GF-D8 (cell line): ENCODE results near the gene TDRD9.

Experiments
- DNase-seq: peaks from one replicate; lab custom pipeline; 2025; lab: John Stamatoyannopoulos, UW

Gene TDRD9

DNA sequence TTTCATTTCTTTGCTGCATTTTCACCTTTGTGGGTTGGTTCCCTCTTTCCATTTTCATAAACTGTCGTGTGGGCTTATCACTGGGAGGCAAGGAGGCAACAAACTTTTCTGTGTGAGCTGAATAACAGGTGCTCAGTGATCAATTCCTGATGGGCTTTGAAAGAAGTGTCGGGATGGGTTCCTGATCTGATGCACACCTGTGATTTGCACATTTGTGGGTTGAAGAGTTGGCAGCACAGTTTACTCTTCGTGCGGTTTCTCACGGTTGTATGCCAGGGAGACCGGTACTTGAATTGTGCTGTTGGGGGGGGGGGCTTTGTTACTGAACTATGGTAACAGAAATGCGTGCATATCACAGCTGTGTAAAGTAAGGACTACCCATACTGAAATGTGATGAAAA is 141.3 kb downstream of the TDRD9 start:
- DNase-seq = no peak

DNA sequence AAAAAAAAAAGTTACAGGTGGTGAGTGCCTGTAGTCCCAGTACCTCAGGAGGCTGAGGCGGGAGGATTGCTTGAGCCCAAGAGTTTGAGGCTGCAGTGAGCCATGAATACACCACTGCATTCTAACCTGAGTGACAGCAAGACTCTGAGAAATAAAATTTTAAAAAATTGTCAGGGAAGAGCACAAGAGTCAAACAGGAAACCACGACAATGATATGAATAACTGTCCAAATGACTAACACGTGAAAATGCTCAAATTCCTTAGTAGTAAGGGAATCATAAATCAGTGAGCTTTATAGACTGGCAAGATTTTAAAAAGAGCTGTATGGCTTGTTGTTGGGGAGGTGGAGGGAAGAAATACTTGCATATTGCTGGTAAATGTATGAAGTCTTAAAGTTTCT is 144.3 kb downstream of the TDRD9 start:
- DNase-seq = no peak

DNA sequence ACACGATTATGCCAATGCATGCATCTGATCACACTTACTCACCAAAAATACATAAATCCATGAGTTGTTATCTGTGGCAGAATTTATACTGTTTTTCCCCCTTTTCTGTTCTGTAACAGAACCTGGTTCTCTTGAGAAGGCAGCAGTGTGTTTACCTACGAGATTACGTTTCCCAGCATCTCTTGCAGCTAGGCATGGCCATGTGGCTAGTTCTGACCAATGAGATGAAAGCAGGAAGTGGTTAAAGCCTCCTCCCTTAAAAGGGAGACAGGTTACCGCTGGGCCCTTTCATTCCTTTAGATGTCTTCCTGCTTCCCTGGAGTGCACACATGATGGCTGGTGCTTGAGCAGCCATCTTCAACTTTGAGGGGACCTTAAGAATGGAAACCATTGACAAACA is 145.5 kb downstream of the TDRD9 start:
- no peak for DNase-seq

DNA sequence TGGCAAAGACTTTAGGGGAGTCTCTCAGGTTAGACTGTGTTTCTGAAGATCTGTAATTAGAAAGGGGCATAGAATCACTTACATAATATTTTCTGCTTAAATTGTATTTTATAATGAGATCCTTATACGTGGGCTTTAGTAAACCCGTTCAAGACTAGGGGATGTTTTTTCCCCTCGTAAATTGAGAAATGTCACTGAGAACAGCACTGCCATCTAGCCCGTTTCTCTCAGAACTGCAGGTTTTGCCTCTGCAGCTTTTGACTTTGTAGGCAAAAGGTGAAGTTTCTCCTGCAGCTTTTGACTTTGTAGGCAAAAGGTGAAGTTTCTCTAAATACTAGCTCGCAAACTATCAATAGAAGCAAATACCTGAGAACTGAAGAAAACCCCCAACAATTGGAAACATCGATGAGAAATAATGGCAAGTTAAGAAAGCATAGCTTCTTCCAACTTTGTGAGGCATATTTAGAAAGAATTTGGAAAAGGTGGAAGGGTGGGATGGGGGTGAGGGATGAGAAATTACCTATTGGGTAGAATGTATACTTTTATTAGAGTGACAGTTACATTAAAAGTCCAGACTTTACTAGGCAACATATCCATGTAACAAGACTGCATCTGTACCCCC is 147.4 kb downstream of the TDRD9 start:
- no peak for DNase-seq

DNA sequence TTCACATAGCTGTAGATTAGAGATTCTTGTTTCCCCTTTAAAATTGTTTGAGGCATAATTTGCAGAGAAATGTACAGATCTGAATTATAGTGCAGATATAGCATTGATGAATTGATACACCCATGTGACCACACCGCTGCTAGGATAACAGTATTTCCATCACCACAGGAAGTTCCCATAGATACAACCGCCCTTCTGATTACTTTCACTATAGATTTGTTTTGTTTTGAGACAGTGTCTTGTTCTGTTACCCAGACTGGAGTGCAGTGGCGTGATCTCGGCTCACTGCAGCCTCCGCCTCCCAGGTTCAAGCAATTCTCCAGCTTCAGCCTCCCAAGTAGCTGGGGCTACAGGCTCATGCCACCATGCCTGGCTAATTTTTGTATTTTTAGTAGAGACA is 148.5 kb downstream of the TDRD9 start:
- no peak for DNase-seq

DNA sequence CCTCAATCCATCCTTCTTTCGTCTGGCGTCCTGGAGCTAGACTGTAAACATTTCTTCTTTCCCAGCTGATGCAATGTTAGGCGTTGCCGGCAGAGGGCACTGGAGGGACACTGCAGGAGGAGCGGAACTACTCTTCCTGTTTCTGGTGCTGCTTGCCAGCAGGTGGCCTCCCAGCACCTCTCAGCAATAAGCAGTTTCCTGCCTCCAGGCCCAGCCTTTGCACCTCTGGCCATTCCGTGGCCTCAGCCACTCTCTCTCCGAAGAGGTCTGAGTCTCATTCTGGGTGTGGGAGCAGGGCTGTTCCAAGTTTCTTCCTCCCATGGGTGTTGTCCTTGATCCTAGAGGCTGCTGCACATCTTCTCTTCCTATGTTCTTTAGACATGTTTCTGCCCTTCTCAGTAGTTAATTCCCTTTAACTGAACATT is 149.8 kb downstream of the TDRD9 start:
- DNase-seq = peak; percentile 34

DNA sequence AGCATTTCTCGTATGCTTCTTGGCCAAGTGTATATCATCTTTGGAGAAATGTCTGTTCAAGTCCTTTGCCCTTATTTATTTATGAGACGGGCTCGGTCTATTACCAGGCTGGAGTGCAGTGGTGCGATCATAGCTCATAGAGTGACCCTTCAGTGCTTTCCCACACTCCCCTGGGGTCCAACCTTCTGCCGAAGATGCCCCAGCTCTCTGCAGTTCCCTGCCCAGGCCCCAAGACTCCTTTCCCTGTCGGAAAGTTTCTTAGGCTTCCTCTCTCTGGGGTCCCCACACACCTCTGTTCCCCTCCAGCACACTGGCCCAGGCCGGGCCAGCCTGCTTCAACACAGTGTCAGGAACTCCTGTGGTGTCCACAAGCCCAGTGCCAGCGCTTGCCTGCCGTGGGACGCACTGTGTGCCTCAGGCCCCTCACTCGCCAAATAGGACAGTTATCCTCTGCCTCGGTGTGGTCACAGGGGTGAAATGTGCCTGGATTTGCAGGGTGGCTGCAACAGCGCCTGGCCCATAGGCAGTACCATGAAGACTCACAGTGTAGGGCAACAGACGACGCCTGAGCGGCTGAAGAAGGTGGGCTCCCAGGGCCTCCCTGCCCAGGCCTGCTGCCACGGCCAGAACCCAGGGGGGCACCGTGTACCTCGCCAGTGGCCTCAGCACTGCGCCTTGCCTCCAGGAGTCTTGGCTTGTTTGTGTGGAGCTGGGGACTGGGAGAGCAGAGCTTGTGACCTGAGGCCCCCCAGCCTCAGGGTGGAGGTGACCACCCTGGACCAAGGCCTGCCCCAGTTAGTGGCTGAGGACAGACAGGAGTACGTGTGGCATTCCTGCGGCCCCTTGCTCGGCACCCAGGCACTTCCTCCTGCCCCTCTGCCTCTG is 152.4 kb downstream of the TDRD9 start:
- no peak for DNase-seq

DNA sequence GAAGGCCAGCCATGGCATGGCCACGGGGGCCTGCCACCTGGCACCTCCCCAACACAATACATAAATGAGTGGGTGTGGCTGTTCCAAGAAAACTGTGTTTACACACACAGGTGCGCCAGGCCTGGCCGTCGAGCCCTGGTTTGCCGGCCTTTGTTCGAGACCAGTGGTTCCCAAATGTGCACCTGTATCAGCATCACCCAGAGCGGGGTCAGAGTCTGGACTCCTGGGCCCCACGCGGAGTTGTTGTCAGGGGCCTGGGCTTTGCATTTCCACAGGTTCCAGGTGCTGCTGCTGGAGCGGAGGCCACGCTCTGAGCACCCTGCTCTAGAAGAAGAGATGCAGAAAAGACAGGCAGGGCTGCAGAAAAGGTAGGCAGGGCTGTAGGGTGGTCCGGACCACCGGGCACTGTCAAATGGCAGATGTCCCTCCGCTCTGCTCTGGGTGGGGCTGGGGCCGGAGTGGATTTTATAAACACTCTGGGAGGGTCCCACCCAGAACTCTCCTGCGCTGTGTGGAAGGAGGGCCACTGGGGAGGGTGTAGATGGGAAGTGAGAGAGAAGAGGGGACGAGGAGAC is 153.1 kb downstream of the TDRD9 start:
- no peak for DNase-seq

DNA sequence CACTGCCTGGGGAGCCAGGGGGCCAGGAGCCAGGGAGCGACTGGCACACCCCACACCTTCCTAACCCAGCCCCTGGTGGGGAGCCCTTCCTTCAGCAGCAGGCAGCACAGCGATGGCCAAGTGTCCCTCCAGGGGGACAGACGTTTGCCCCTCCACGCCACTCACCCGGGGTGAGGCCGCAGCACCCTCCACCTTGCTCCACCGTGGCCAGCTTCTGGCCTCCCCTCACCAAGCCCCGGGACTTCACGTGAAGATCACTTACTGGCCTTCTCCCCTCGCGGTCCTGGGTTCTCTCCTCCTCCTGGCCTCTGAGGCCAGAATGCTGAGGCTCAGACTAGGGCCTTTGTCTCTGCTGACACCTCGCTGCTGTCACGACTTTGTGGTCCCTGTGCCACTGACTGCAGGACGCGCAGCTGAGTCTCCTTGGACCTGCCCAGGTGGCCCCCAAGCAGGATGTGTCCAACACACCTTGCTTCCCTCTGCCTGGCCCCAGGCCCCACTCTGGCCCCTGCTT is 153.8 kb downstream of the TDRD9 start:
- DNase-seq = no peak

DNA sequence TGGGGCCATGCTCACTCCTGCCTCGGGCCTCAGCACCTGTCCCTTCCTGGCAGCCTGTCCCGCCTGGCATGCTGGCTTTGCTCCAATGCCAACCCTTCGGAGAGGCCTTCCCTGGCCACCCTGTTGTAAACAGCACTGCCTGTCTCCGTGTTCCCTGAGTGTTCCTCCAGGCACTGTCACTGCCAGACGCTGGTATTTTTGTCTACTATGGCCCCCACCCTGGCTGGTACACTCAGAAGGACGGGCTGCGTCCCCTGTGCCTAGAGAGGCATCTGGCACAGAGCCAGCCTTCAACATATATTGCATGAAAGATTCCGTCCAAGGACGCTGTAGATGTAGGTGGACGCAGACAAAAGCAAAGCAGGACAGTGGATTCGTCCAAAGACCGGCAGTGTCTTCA is 154.6 kb downstream of the TDRD9 start:
- DNase-seq = no peak

DNA sequence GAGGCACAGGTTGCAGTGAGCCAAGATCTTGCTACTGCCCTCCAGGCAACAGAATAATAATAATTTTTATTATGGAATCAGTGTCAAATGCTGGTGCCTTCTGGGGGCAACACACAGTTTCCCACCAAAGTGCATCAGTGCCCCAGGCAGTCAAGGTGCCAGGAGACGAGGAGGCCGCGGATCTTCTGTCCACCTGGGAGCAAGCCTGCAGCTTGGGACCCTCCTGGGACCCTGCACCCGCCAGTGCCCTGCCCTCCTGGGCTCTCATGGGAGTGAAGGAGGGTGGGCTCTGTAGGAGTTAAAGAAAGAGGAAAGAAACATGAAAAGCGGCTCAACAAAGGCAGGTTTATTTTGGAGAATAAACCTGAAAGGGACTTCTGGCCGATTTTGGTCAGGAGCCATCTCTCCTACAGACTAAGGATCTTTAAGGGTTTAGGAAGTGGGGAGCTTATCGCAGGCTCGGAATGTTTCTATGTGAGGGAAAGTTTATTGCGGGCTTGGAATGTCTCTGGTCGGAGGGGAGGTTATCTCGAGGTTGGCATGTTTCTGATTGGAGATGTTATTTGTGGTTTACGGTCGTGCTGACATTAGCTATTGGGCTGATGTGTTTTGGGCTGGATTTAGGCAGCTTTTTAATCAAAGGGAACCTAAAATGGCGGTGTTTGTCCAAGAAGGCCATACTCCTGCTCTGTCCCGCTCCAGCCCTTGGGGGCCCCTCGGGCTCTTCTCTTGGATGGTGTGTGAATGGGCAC is 156.2 kb downstream of the TDRD9 start:
- DNase-seq = no peak

DNA sequence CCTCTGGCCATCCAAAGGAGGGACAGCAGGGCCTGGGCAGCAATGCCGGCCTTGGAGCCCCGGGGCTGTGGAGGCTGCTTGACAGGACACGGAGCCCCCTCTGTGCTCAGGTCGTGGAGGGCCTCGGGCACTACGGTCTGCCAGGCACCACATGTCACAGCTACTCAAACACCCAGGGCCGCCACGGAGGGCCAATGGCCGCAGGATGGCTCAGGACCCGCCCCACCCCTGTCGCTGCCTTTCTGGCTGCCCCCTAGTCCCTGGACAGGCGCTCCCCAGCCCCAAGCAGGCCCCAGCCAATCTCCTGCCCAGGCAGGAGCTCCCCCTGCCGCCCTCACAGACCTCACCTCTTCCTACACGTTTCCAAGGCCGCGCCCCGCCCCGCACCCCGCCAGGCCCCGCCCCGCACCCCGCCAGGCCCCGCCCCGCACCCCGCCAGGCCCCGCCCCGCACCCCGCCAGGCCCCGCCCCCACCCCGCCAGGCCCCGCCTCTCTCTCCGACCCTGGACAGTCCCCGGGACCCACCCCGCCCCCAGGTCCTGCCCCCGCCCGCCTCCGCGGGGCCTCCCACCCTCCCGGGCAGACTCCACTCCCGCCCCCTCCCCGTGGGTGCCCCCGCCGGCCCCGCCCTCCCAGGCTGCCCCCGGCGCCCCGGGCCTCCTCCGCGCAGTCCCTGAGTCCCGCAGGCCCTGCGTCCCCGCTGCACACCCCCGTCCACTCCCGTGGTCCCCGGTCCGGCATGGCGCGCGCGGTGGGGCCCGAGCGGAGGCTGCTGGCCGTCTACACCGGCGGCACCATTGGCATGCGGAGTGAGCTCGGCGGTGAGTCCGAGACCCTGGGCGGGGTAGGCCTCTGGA is 157.0 kb downstream of the TDRD9 start, which contains the start of gene ASPG:
TSS of gene ASPG (plus strand) at position 669 of the 857 bp plus-strand sequence. CDS start at position 740, 71 bp downstream.
- no peak for DNase-seq

DNA sequence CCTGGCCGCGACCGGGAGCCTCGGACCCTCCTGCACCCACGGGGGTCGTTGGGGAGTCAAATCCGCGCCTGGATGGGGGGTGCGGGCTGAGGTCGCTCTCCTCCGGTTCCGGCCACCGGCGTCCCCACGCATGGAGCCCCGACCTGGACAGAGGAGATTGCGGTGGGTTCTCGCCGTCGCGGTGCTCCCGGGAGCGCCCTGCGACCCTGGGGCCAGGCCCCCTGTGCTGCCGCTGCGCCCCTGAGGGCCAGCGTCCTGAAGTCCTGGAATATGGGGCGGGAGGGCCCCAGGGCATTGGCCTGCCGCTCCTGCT is 157.6 kb downstream of the TDRD9 start:
- no peak for DNase-seq

DNA sequence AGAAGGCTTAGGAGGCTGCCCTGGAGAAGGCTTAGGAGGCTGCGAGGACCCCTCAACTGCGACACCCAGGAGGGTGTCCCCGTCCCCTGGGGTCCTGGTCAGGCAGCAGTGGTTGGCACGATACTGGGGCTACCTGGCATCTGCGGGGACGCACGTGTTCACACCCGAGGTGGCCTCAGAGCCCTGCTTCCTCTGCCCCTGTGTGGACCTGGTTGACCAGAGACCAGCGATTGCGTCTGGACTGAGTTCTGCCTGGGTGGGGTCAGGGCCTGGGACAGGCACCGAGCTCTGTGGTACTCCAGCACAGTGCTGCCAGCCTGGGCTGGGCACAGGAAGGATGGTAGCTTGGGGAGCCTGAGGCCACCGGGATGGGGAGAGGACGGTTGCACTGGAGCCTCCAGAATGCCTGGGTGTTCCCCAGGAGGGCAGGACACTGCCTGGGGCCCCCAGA is 158.0 kb downstream of the TDRD9 start:
- DNase-seq = no peak

DNA sequence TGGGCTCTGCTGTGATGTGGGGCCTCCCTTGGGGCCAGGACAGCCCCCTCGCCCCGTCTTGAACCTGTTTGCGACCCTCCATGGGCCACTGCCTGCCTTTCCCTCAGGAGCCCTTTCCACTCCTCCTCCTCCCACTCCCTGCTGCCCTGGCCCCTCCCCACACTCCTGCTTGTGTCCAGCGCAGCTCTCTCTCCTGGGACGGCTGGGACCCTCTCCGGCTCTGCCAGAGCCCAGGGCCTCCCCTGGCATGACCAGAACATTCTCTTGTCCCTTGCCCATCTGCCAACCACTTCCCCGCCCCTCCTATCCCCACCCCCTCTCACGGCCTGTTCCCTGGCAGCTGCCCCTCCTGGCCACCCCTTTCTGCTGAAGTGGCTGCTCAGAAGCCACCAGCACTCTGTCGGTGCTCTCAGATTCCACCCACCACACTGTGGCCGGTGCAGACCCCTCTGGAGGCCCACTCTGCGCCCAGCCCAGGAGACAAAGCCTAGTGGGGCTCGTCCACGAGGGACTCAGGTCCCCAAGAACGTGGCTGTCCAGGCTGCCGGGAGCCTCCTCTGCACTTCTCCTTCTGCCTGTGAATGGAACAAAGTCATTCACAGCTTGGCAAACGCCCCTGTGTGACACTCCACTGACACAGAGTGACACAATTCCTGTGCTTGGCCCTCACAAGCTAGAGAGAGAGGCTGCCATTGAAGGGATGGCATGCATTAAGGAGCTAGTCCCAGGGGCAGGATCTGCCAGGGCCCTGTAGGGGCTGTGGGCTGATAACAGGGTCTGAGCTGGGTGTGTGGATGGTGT is 158.6 kb downstream of the TDRD9 start:
- no peak for DNase-seq

DNA sequence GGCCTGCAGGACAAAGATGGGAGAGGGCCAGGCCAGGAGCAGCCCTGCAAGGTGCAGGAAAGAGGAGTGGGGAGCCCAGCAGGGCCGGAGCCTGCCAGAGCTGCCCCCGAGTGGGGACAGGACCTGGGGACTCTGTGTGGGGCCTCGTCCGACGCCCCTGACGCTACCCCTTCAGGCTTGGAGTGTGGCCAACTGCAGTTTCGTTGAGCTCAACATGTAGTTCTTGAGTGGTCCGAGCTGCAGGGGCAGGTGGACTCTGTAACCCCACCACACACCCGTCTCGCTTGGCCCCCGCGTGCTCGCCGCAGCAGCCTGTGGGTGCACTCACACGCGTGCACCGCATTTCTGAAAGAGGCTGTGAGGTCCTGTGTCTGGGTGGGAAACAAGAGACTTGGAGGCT is 159.2 kb downstream of the TDRD9 start:
- DNase-seq = no peak

DNA sequence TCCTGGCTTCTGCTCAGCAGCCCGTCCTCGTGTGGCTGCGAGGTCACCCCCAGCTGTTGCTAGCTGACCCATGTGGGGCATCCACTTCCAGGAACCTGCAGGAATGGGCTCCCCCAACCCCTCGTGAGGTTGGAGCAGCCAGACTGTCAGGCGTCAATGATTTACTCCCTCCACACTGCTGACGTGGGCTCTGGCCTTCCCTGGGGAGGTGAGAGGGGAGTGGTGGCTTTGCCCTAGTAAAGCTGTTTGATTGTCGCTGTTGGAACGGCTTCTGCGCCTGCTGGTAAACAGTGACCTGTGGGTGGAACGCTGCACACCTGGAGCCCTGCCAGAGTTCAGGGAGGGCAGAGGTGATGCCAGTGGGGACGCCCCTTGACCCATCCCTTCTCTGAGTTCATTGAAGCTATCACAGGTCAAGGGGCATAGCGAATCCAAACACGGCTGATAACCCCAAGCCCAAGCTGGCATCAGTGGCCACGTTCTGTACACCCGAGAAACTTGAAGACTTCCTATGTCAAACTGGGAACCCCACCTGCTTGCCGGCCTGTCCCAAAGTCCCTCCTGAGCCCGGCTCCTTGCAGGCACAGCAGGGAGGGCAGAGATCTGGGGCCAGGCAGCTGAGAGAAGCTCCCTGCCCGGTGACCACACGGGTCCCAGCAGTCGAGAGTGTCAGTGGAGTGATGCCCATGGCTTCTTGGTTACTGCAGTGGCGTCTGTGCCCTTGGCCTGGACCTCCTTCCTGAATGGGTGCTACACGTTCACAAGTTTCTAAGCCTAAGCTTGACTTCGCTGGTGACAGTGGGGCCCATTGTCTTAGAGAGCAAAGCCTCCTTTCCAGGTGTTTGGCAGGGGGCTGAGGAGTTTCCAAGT is 160.0 kb downstream of the TDRD9 start:
- DNase-seq = no peak

DNA sequence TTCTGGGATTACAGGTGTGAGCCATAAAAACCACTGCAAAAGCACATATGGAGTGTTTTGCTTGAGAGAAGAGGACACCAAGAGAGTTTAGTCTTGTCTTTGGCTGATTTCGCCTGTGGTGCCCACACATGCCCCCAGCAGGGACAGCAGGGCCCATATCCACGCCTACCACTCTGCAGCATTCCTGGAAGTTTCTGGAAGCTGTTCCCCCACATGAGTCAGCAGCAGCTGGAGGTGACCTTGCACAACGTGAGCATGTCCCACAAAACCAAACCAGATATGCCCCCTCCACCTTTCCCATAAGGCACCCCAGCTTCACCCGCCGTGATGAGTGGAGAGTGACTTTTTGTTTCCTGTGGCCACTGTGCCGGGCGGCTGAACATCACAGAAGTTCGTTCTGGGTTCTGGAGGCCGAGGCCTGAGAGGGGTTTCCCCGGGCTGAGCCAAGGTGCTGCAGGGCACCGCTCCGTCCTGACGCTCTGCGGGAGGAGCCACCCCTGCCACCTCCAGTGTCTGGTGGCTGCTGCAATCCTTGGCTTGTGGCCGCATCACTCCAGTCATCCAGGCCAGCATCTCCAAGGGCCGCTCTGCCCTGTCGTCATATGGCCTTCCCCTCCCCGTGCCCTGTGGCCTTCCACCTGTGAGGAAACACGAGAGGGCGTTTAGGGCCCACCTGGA is 162.0 kb downstream of the TDRD9 start:
- DNase-seq = no peak
